Smooth muscle cell (in vitro differentiated cells): ENCODE data around the gene ASB13. TPM values are rescaled to one million over a fixed set of nuclear protein-coding genes. Genes with fewer than 3 reads are reported as not detected.

Experiments
- DNase-seq: peaks from one replicate; lab custom pipeline; 2025; ENCODE audit not compliant: unreplicated experiment; lab: John Stamatoyannopoulos, UW
- H2AFZ ChIP-seq: fragments of 200-600 bp; sonication (generic); 2 replicates; pipeline ENCODE4 v1.6.0; 2016; ENCODE audit warnings: antibody characterized with exemption, low read depth, mild to moderate bottlenecking
- H3F3A ChIP-seq: fragments of 200-600 bp; sonication (generic); 2 replicates; pipeline ENCODE4 v1.6.0; 2017; ENCODE audit warnings: antibody characterized with exemption, low read depth
- H3K27ac ChIP-seq: fragments of 200-600 bp; sonication (generic); 2 replicates; pipeline ENCODE4 v1.5.1; 2016; ENCODE audit warnings: low read depth, mild to moderate bottlenecking
- H3K27me3 ChIP-seq: fragments of 200-600 bp; sonication (generic); 2 replicates; pipeline ENCODE4 v1.6.1; 2016; ENCODE audit warnings: low read depth, mild to moderate bottlenecking
- H3K36me3 ChIP-seq: fragments of 200-600 bp; sonication (generic); 2 replicates; pipeline ENCODE4 v1.5.1; 2016; ENCODE audit warnings: low read depth
- H3K4me1 ChIP-seq: fragments of 200-600 bp; sonication (generic); 2 replicates; pipeline ENCODE4 v1.5.1; 2016; ENCODE audit warnings: low read depth
- H3K4me2 ChIP-seq: fragments of 200-600 bp; sonication (generic); 2 replicates; pipeline ENCODE4 v1.6.0; 2016; ENCODE audit warnings: mild to moderate bottlenecking
- H3K4me3 ChIP-seq: fragments of 200-600 bp; sonication (generic); 2 replicates; pipeline ENCODE4 v1.5.1; 2016; ENCODE audit warnings: mild to moderate bottlenecking
- H3K79me2 ChIP-seq: fragments of 200-600 bp; sonication (generic); 2 replicates; pipeline ENCODE4 v1.6.0; 2016; ENCODE audit warnings: low read depth, mild to moderate bottlenecking
- H3K9ac ChIP-seq: fragments of 200-600 bp; sonication (generic); 2 replicates; pipeline ENCODE4 v1.6.0; 2016; ENCODE audit warnings: low read depth
- H3K9me3 ChIP-seq: fragments of 200-600 bp; sonication (generic); replicated peaks from 2 replicates; pipeline ENCODE4 v1.5.1; 2016; ENCODE audit warnings: low read depth
- H4K20me1 ChIP-seq: fragments of 200-600 bp; sonication (generic); 2 replicates; pipeline ENCODE4 v1.6.0; 2016; ENCODE audit warnings: low read depth
- CTCF ChIP-seq: fragments of 200-600 bp; sonication (generic); IDR thresholded peaks from 2 replicates; pipeline ENCODE4 v1.5.1; 2017; ENCODE audit warnings: borderline replicate concordance, mild to moderate bottlenecking, antibody characterized with exemption; ENCODE audit not compliant: insufficient read depth, poor library complexity, severe bottlenecking
- WGBS: methylation state at CpG from one replicate; pipeline ENCODE4 v1.1.7; 2016; ENCODE audit warnings: low lambda C conversion rate; 5-methylcytosine and 5-hydroxymethylcytosine counted together
- polyA plus RNA-seq: library from polyadenylated mRNA; unstranded; fragments of >200 nt; fragmentation: Nextera tagmentation; extraction: Ambion mirVana; gene quantifications from 2 replicates; pipeline ENCODE4 v1.2.1, GENCODE V29; 2016
- total RNA-seq: library from RNA; depleted of rRNA; stranded (reverse); fragments of >200 nt; gene quantifications from 2 replicates; pipeline ENCODE4 v1.2.3, GENCODE V29; 2014

ASB13 gene
- total and polyA plus RNA-seq, 2 experiments from 2014 or later: 12.6 to 34.7 TPM

- no peak overlapping the region for H2AFZ ChIP-seq
- no peaks in the 10 kb centered on the region for H3K27me3 ChIP-seq
- H3K27ac ChIP-seq: no peak overlapping the region
- H4K20me1 ChIP-seq: no peaks in the 10 kb centered on the region
- H3K4me1 ChIP-seq: no peaks in the 10 kb centered on the region
- no peak overlapping the region for H3K4me3 ChIP-seq
- H3K79me2 ChIP-seq: no peaks in the 10 kb centered on the region
- no peak overlapping the region for H3K9ac ChIP-seq
- H3K36me3 ChIP-seq: no peaks in the 10 kb centered on the region
- peaks cover 7% of the 10 kb centered on the region for H3F3A ChIP-seq
- H3K4me2 ChIP-seq: no peak overlapping the region
- H3K9me3 ChIP-seq: no peaks in the 10 kb centered on the region
- 99% methylated on average over 13 of the region's 13 CpGs for WGBS
- DNase-seq: no peak
- TF ChIP-seq CTCF: no peak
These were observed 25.9 kb downstream of the ASB13 start for GRCh38 chr10:5640501-5640900.

DNA sequence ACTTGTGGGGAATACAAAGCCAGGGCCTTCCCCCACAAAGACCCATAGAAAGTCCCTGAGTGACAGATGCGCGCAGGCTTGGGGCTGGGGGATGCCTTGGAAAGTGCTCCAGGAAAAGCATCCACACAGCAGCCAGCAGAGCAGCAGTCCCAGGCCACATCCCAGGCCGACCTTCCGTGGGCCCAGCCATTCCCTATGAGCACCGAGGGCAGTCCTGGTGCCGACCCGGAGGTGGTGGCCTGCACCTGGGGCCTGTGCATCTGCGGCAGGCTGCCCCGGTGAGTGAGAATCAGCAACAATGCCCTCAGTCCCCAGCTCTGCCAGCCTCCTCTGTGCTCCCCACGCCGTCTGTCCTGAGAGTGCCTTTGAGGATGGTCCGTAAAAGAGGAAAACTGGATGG lies 26.4 kb downstream of the ASB13 start:
- Histone ChIP-seq H3F3A (peaks cover 7% of the 10 kb centered on the region), H3K9me3 (no peaks in the 10 kb centered on the region), H4K20me1 (no peaks in the 10 kb centered on the region), H3K4me1 (no peaks in the 10 kb centered on the region), H3K27ac (no peak overlapping the region), H3K4me2 (no peak overlapping the region), H3K36me3 (no peaks in the 10 kb centered on the region), H3K4me3 (no peak overlapping the region), H3K27me3 (no peaks in the 10 kb centered on the region), H3K9ac (no peak overlapping the region), H2AFZ (no peak overlapping the region), H3K79me2 (no peaks in the 10 kb centered on the region)
- WGBS: 88% methylated on average over 12 of the region's 12 CpGs
- no peak for DNase-seq
- no peak for TF ChIP-seq CTCF

DNA sequence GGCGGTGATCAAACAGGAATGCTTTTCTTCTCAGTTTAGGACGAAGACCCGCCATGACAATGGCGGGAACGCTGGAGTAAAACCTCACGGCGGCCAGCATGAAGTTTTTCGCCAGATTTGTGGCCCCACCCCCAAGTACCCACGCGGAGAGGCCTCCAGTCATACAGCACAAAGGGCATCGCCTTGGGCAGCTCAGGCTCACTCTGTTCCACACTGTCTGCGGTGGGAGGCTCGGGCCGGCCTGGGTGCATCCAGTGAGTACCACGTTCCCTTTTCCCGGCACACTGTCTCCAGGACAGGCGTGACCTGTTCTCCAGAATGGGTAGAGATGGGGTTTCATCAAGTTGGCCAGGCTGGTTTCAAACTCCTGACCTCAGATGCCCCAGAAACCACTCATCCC lies 27.3 kb downstream of the ASB13 start:
- Histone ChIP-seq H3K79me2 (no peaks in the 10 kb centered on the region), H3K9me3 (no peaks in the 10 kb centered on the region), H3K9ac (no peak overlapping the region), H3K4me2 (no peak overlapping the region), H2AFZ (no peak overlapping the region), H3K27me3 (no peaks in the 10 kb centered on the region), H3K4me1 (peaks cover 3% of the 10 kb centered on the region), H3F3A (peaks cover 10% of the 10 kb centered on the region), H3K36me3 (no peaks in the 10 kb centered on the region), H4K20me1 (no peaks in the 10 kb centered on the region), H3K4me3 (no peak overlapping the region), H3K27ac (no peak overlapping the region)
- WGBS: 94% methylated on average over 17 of the region's 17 CpGs
- no peak for DNase-seq
- TF ChIP-seq CTCF: no peak

GRCh38 chr10:5638494-5638893 lies 27.9 kb downstream of the ASB13 start:
- whole genome bisulfite sequencing: 97% methylated on average over 10 of the region's 10 CpGs
- Histone ChIP-seq H3K4me3 (no peak overlapping the region), H3K4me2 (no peak overlapping the region), H3K27ac (no peak overlapping the region), H3K79me2 (no peaks in the 10 kb centered on the region), H3F3A (peaks cover 4% of the 10 kb centered on the region), H3K27me3 (no peaks in the 10 kb centered on the region), H3K4me1 (peaks cover 3% of the 10 kb centered on the region), H2AFZ (no peak overlapping the region), H3K9me3 (no peaks in the 10 kb centered on the region), H4K20me1 (no peaks in the 10 kb centered on the region), H3K9ac (no peak overlapping the region), H3K36me3 (no peaks in the 10 kb centered on the region)
- no peak for TF ChIP-seq CTCF
- no peak for DNase-seq
